WERI-Rb-1 (cell line): ENCODE results near the gene C11orf86.
"Not testable (repeated sequence)": the region's sequence is repeated elsewhere in the genome, so short reads cannot be mapped to it uniquely, and the experiment has no call there.

Experiments used
- DNase-seq: peaks from one replicate; pipeline ENCODE4 v3.0.0-alpha.2; 2020
- H3K27ac ChIP-seq: fragments of 250-450 bp; sonication (Bioruptor Pico); 2 replicates; pipeline ENCODE4 v1.5.1; 2020; ENCODE audit warnings: mild to moderate bottlenecking, moderate library complexity
- H3K27me3 ChIP-seq: fragments of 250-450 bp; sonication (Bioruptor Pico); 2 replicates; pipeline ENCODE4 v1.5.1; 2021; ENCODE audit warnings: mild to moderate bottlenecking, low read depth, moderate library complexity; ENCODE audit not compliant: insufficient read depth, severe bottlenecking
- H3K36me3 ChIP-seq: fragments of 250-450 bp; sonication (Bioruptor Pico); 2 replicates; pipeline ENCODE4 v1.5.1; 2020; ENCODE audit warnings: mild to moderate bottlenecking, moderate library complexity
- H3K4me3 ChIP-seq: 2 replicates; pipeline ENCODE4 v1.5.1; 2011; ENCODE audit warnings: low read depth, mild to moderate bottlenecking, control low read depth, low read length
- H3K9me3 ChIP-seq: fragments of 250-450 bp; sonication (Bioruptor Pico); 2 replicates; pipeline ENCODE4 v1.5.1; 2021; ENCODE audit warnings: mild to moderate bottlenecking, moderate library complexity; ENCODE audit not compliant: severe bottlenecking
- TF ChIP-seq, protein P1 (sequence below): IDR thresholded peaks from 2 replicates; pipeline ENCODE4 v1.5.1; 2011; ENCODE audit warnings: low read depth, mild to moderate bottlenecking, control low read depth, inconsistent platforms, low read length

The C11orf86 gene

DNA sequence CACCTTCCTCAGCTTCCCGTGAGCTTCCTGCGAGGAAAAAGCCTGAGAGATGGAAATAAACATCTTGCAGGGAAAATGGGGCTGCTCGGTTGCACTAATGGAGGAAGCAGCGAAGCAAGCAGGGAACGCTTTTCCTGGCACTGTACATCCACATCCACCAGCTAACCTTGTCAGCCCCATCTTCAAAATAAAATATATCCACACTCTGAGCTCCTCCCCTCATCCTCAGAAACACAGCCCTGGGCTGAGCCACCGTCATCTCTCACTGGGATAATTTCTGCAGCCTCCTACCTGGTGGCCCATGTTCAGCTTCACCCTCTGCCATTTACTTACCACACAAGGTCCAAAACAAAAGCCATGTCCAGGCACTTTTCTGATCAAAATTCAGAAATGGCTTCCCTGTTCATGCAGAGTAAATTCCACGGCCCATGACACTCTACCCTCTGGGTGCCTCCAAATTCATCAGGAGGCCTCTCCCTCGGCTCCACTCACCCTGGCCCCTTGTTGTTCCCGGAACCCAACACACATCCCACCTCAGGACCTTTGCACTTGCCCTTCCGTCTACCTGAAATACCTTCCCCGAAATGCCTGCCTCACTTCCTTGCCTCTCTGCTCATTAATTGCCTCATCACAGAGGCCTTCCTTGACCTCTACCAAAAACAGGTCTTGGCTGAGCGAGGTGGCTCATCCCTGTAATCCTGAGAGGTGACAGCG, 13.0 kb downstream of the C11orf86 start:
- Histone ChIP-seq H3K27me3 (no peaks in the 10 kb centered on the region), H3K36me3 (no peaks in the 10 kb centered on the region), H3K27ac (no peak overlapping the region), H3K4me3 (no peak overlapping the region), H3K9me3 (no peaks in the 10 kb centered on the region)
- no peak for DNase-seq
- TF ChIP-seq, protein P1, sequence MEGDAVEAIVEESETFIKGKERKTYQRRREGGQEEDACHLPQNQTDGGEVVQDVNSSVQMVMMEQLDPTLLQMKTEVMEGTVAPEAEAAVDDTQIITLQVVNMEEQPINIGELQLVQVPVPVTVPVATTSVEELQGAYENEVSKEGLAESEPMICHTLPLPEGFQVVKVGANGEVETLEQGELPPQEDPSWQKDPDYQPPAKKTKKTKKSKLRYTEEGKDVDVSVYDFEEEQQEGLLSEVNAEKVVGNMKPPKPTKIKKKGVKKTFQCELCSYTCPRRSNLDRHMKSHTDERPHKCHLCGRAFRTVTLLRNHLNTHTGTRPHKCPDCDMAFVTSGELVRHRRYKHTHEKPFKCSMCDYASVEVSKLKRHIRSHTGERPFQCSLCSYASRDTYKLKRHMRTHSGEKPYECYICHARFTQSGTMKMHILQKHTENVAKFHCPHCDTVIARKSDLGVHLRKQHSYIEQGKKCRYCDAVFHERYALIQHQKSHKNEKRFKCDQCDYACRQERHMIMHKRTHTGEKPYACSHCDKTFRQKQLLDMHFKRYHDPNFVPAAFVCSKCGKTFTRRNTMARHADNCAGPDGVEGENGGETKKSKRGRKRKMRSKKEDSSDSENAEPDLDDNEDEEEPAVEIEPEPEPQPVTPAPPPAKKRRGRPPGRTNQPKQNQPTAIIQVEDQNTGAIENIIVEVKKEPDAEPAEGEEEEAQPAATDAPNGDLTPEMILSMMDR: no peak

DNA sequence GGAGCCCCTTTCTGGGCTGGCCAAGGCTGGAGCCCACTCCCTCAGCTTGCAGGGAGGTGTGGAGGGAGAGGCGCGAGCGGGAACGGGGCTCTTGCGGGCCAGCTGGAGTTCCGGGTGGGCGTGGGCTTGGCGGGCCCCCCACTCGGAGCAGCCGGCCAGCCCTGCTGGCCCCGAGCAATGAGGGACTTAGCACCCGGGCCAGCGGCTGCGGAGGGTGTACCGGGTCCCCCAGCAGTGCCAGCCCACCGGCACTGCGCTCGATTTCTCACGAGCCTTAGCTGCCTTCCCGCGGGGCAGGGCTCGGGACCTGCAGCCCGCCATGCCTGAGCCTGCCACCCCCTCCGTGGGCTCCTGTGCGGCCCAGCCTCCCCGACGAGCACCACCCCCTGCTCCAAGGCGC, 13.6 kb downstream of the C11orf86 start:
- H3K27ac ChIP-seq, H3K4me3 ChIP-seq, H3K36me3 ChIP-seq, H3K27me3 ChIP-seq, DNase-seq, H3K9me3 ChIP-seq: not testable (repeated sequence)

DNA sequence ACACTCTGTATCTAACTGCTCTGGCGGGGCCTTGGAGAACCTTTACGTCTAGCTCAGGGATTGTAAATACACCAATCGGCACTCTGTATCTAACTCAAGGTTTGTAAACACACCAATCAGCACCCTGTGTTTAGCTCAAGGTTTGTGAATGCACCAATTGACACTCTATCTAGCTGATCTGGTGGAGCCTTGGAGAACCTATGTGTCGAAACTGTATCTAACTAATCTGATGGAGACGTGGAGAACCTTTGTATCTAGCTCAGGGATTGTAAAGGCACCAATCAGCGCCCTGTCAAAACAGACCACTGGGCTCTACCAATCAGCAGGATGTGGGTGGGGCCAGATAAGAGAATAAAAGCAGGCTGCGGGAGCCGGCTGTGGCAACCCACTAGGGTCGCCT, 14.3 kb downstream of the C11orf86 start:
- H3K27me3 ChIP-seq: not testable (repeated sequence)

DNA sequence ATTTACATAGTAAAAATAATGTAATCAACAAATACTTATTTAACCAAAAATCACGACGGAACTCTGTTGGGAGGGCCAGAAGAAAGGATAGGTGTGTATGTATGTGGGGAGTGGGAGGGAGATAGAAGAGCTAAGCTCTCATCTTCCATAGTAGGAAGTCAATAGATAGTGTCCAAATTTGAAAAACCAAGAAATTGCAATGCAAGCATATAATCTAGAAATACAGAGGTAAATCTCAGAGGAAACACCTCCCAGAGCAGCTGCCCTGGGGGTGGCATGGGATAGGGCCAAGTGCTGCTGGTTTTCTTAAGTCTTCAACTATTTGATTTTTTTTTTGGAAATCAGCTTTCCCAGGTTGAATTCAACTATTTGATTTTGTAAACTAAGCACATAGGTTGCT, 16.9 kb downstream of the C11orf86 start:
- no peaks in the 10 kb centered on the region for H3K9me3 ChIP-seq
- H3K27ac ChIP-seq: no peak overlapping the region
- no peaks in the 10 kb centered on the region for H3K27me3 ChIP-seq
- TF ChIP-seq, protein P1: no peak
- no peak for DNase-seq
- H3K36me3 ChIP-seq: no peaks in the 10 kb centered on the region
- no peak overlapping the region for H3K4me3 ChIP-seq

More for the DNA sequence above, 14.3 kb downstream of the C11orf86 start:
- not testable (repeated sequence) for H3K36me3 ChIP-seq, DNase-seq, H3K4me3 ChIP-seq, H3K27ac ChIP-seq, H3K9me3 ChIP-seq

DNA sequence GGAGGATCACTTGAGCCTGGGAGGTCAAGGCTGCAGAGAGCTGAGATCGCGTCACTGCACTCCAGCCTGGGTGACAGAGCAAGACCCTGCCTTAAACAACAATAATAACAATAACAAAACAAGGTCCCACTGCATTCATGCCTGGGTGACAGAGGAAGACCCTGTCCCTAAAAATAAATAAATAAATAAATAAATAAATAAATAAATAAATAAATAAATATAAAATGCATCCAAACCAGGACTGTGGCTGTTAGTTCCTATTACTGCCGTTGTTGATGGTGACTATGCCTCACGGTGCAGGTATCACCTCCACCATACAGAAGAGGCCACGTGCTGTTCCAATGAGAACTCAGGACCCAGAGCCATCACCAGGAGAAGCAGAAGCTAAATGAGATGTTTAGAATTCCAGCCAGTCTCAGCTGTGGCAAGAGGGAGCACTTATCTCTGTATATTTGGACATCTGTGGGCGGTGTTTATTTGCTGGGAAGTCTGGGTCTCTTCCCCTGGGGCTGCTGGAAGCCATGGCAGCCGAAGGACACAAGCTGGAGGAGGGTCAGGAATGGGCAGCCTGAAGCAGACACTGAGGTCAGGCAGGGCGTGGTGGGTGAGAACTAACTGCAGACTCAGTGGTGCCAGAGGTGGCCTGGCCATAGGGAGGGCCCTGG, 21.6 kb downstream of the C11orf86 start:
- Histone ChIP-seq H3K4me3 (no peak overlapping the region), H3K9me3 (no peaks in the 10 kb centered on the region), H3K27ac (no peak overlapping the region), H3K36me3 (no peaks in the 10 kb centered on the region), H3K27me3 (no peaks in the 10 kb centered on the region)
- TF ChIP-seq, protein P1: no peak
- DNase-seq: no peak

DNA sequence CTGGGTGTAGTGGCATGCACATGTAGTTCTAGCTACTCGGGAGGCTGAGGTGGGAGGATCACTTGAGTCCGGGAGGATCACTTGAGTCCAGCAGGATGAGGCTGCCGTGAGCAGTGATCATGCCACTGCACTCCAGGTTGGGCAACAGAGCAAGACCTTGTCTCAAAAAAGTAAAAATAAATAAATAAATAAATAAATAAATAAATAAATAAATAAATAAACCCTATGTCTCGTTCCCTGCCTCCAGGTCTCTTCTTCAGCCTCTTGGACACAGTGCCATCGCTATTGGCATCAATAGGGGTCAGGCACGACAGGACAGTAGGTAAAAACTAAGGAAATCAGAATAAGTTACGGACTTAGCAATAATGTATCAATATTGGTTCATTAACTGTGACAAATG, 24.5 kb downstream of the C11orf86 start:
- no peak for DNase-seq
- no peaks in the 10 kb centered on the region for H3K27me3 ChIP-seq
- H3K9me3 ChIP-seq: no peaks in the 10 kb centered on the region
- TF ChIP-seq, protein P1: no peak
- H3K4me3 ChIP-seq: no peak overlapping the region
- no peaks in the 10 kb centered on the region for H3K36me3 ChIP-seq
- H3K27ac ChIP-seq: no peak overlapping the region
